PC-9 (cell line): ENCODE data around the gene MAST4. TPM values are rescaled to one million over a fixed set of nuclear protein-coding genes. Genes with fewer than 3 reads are reported as not detected.

Experiments used
- BruUV-seq: library from RNA; stranded (reverse); fragments of 400-500 nt; replicated peaks from 2 replicates; lab custom pipeline; 2021; lab: Mats Ljungman, UMichigan
- CTCF ChIA-PET: fragments of 300-600 bp; sonication (Branson Sonifier 250); formaldehyde crosslinking; loops from one replicate; lab custom pipeline; 2022; ENCODE audit warnings: antibody characterized with exemption; lab: Charles Lee
- POLR2A ChIA-PET: fragments of 300-600 bp; sonication (Branson Sonifier 250); formaldehyde crosslinking; loops from one replicate; lab custom pipeline; 2022; ENCODE audit warnings: antibody characterized with exemption; ENCODE audit not compliant: unreplicated experiment; lab: Charles Lee
- DNase-seq, 2 experiments: peaks; one replicate each; pipeline versions ENCODE4 v3.0.0 to v3.0.0-alpha.2; 2015 to 2022; ENCODE audit warnings: mixed read lengths in 1 of 2
- H2AFZ ChIP-seq: fragments of 200-600 bp; sonication (generic); 2 replicates; pipeline ENCODE4 v1.8.1; 2017; ENCODE audit warnings: antibody characterized with exemption
- H3F3A ChIP-seq: fragments of 200-600 bp; sonication (generic); 2 replicates; pipeline ENCODE4 v1.8.1; 2017; ENCODE audit warnings: antibody characterized with exemption, mild to moderate bottlenecking, low read depth; ENCODE audit not compliant: insufficient read depth
- H3K27ac ChIP-seq: fragments of 200-600 bp; sonication (generic); 2 replicates; pipeline ENCODE4 v1.6.1; 2016; ENCODE audit warnings: mixed run types
- H3K27me3 ChIP-seq: fragments of 200-600 bp; sonication (generic); 2 replicates; pipeline ENCODE4 v1.6.1; 2016; ENCODE audit warnings: low read depth, mixed run types; ENCODE audit not compliant: insufficient read depth
- H3K36me3 ChIP-seq: fragments of 200-600 bp; sonication (generic); 2 replicates; pipeline ENCODE4 v1.6.1; 2016; ENCODE audit warnings: low read depth, mixed run types
- H3K4me1 ChIP-seq: fragments of 200-600 bp; sonication (generic); replicated peaks from 2 replicates; pipeline ENCODE4 v1.6.1; 2016; ENCODE audit warnings: mixed run types; ENCODE audit not compliant: insufficient read depth
- H3K4me2 ChIP-seq: fragments of 200-600 bp; sonication (generic); 2 replicates; pipeline ENCODE4 v1.6.1; 2017; ENCODE audit warnings: mixed run types
- H3K4me3 ChIP-seq: fragments of 200-600 bp; sonication (generic); 2 replicates; pipeline ENCODE4 v1.6.1; 2016; ENCODE audit warnings: mixed run types
- H3K79me2 ChIP-seq: fragments of 200-600 bp; sonication (generic); 2 replicates; pipeline ENCODE4 v1.6.1; 2017; ENCODE audit warnings: low read depth, mixed run types
- H3K9me2 ChIP-seq: fragments of 200-600 bp; sonication (generic); 2 replicates; pipeline ENCODE4 v1.8.1; 2017; ENCODE audit warnings: mild to moderate bottlenecking; ENCODE audit not compliant: insufficient read depth
- H3K9me3 ChIP-seq: fragments of 200-600 bp; sonication (generic); 2 replicates; pipeline ENCODE4 v1.8.1; 2016; ENCODE audit warnings: low read depth; ENCODE audit not compliant: insufficient read depth
- H4K20me1 ChIP-seq: fragments of 200-600 bp; sonication (generic); 2 replicates; pipeline ENCODE4 v1.8.1; 2017; ENCODE audit not compliant: insufficient read depth
- CTCF ChIP-seq: fragments of 200-600 bp; sonication (generic); conservative IDR thresholded peaks from 2 replicates; pipeline ENCODE4 v1.6.1; 2017; ENCODE audit warnings: mixed run types, antibody characterized with exemption, mild to moderate bottlenecking, moderate library complexity
- EZH2 ChIP-seq: fragments of 200-600 bp; sonication (generic); IDR thresholded peaks from 2 replicates; pipeline ENCODE4 v1.8.0; 2017; ENCODE audit warnings: antibody characterized with exemption, low read depth
- intact Hi-C: fragments of 100-400 bp; cut with micrococcal nuclease; formaldehyde crosslinking; loops from one replicate; pipeline ENCODE4 v1.10.0; 2022; ENCODE audit not compliant: unreplicated experiment
- total RNA-seq: library from RNA; stranded (reverse); gene quantifications from 2 replicates; pipeline ENCODE4 v1.2.3, GENCODE V29; 2021

Gene MAST4
- total RNA-seq, 1 experiment from 2014 or later = 19.3 TPM

DNA sequence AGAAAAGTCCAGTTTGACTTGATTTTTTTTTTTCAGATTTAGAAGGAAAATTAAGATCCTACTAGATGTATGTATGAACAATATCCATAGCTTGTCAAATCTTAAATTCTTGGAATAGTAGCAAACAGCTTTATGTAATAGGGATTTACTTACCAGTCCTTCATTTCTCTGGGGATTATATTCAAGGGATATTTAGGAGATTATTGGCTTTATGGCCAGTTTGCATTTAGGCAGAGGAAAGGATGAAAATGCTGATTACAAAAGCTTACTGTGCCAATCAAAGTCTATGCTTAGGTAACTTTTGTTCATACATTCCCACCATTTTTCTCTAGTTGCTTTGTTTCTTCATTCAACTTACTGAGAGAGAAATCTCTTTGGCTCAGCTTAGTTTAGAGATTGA lies 47.9 kb downstream of the MAST4 start:
- Histone ChIP-seq H3K4me1 (no peaks in the 10 kb centered on the region), H3K9me3 (no peaks in the 10 kb centered on the region), H3F3A (no peaks in the 10 kb centered on the region), H3K9me2 (no peaks in the 10 kb centered on the region; the same call in 1 of the 2 replicates), H3K27me3 (no peaks in the 10 kb centered on the region), H3K36me3 (no peaks in the 10 kb centered on the region), H3K79me2 (no peaks in the 10 kb centered on the region), H3K4me2 (no peak overlapping the region), H3K4me3 (no peak overlapping the region), H3K27ac (no peak overlapping the region), H2AFZ (no peak overlapping the region), H4K20me1 (no peaks in the 10 kb centered on the region)
- ChIA-PET CTCF (interaction anchor here (0.6 kb wide), 1 partner anchor 45 kb away, joined by 3 read pairs; no protein-coding TSS in a partner anchor), POLR2A (no interaction called here)
- no peak for DNase-seq
- intact Hi-C loops = no loop called here
- BruUV-seq = no TSS peak
- TF ChIP-seq EZH2 (no peak), CTCF (no peak)

GRCh38 chr5:66645039-66645438 lies 48.8 kb downstream of the MAST4 start:
- ChIA-PET POLR2A (no interaction called here), CTCF (no interaction called here)
- intact Hi-C loops = no loop called here
- Histone ChIP-seq H3K4me3 (no peak overlapping the region), H3K9me3 (no peaks in the 10 kb centered on the region), H3K9me2 (no peaks in the 10 kb centered on the region; the same call in 1 of the 2 replicates), H3K27ac (no peak overlapping the region), H3K27me3 (no peaks in the 10 kb centered on the region), H3K36me3 (no peaks in the 10 kb centered on the region), H4K20me1 (no peaks in the 10 kb centered on the region), H2AFZ (no peak overlapping the region), H3F3A (no peaks in the 10 kb centered on the region), H3K4me2 (no peak overlapping the region), H3K79me2 (no peaks in the 10 kb centered on the region), H3K4me1 (no peaks in the 10 kb centered on the region)
- TF ChIP-seq CTCF = no peak
- TF ChIP-seq EZH2 = no peak
- BruUV-seq = no TSS peak
- DNase-seq = no peak

- H3K4me1 ChIP-seq = no peaks in the 10 kb centered on the region
- intact Hi-C loops = no loop called here
- no peak for DNase-seq
- ChIA-PET POLR2A (no interaction called here), CTCF (no interaction called here)
- H3K4me2 ChIP-seq = no peak overlapping the region
- H3K9me2 ChIP-seq = no peaks in the 10 kb centered on the region; the same call in 1 of the 2 replicates
- H3K27me3 ChIP-seq = no peaks in the 10 kb centered on the region
- H3K36me3 ChIP-seq = no peaks in the 10 kb centered on the region
- H3K9me3 ChIP-seq = no peaks in the 10 kb centered on the region
- no peaks in the 10 kb centered on the region for H4K20me1 ChIP-seq
- no peak overlapping the region for H2AFZ ChIP-seq
- no TSS peak for BruUV-seq
- no peaks in the 10 kb centered on the region for H3F3A ChIP-seq
- H3K27ac ChIP-seq = no peak overlapping the region
- TF ChIP-seq CTCF (no peak), EZH2 (no peak)
- no peak overlapping the region for H3K4me3 ChIP-seq
- H3K79me2 ChIP-seq = no peaks in the 10 kb centered on the region
These were observed 50.4 kb downstream of the MAST4 start for GRCh38 chr5:66646570-66646969.
